Parathyroid adenoma (tissue), 2 donors: Measurements from ENCODE around the gene DUSP21.
"Not testable (repeated sequence)": the region's sequence is repeated elsewhere in the genome, so short reads cannot be mapped to it uniquely, and the experiment has no call there.

Experiments
- H2AFZ ChIP-seq: fragments of 300-600 bp; sonication (generic); one replicate; pipeline ENCODE4 v1.7.0; 2017; ENCODE audit warnings: antibody characterized with exemption, mild to moderate bottlenecking
- H3K27ac ChIP-seq: fragments of 300-600 bp; sonication (generic); one replicate; pipeline ENCODE4 v1.7.0; 2017
- H3K27me3 ChIP-seq: fragments of 300-600 bp; sonication (generic); one replicate; pipeline ENCODE4 v1.7.0; 2017; ENCODE audit warnings: low read length; ENCODE audit not compliant: control insufficient read depth, insufficient read depth
- H3K36me3 ChIP-seq: fragments of 300-600 bp; sonication (generic); one replicate; pipeline ENCODE4 v1.7.0; 2017; ENCODE audit warnings: low read length; ENCODE audit not compliant: control insufficient read depth, insufficient read depth
- H3K4me1 ChIP-seq: fragments of 300-600 bp; sonication (generic); one replicate; pipeline ENCODE4 v1.7.0; 2017; ENCODE audit warnings: control low read depth
- H3K4me2 ChIP-seq: fragments of 300-600 bp; sonication (generic); one replicate; pipeline ENCODE4 v1.7.0; 2017; ENCODE audit warnings: low read length
- H3K4me3 ChIP-seq: fragments of 300-600 bp; sonication (generic); one replicate; pipeline ENCODE4 v1.7.0; 2017; ENCODE audit warnings: low read depth, low read length
- H3K79me2 ChIP-seq: fragments of 300-600 bp; sonication (generic); one replicate; pipeline ENCODE4 v1.7.0; 2017; ENCODE audit warnings: control low read depth
- H3K9ac ChIP-seq: fragments of 300-600 bp; sonication (generic); one replicate; pipeline ENCODE4 v1.7.0; 2017; ENCODE audit warnings: mild to moderate bottlenecking
- H3K9me3 ChIP-seq: fragments of 300-600 bp; sonication (generic); one replicate; pipeline ENCODE4 v1.7.0; 2017; ENCODE audit warnings: low read length; ENCODE audit not compliant: control insufficient read depth
- CTCF ChIP-seq: fragments of 300-600 bp; sonication (generic); IDR thresholded peaks from one replicate; pipeline ENCODE4 v1.7.0; 2017; ENCODE audit warnings: antibody characterized with exemption, mild to moderate bottlenecking
- donor health status: primary hyperparathyroidism.

DUSP21 gene

DNA sequence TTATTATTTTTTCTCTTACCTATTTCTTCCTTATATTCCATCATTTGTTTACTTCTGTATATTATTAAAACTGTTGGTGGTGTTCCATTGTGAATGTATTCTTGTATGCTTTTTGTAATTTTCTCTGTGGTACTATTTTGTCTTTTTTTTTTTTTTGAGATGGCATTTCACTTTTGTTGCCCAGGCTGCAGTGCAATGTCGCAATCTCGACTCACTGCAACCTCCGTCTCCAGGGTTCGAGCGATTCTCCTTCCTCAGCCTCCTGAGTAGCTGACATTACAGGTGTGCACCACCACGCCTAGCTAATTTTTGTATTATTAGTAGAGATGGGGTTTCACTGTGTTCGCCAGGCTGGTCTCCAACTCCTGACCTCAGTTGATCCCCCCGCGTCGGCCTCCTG, 37.7 kb downstream of the DUSP21 start:
- Histone ChIP-seq H3K4me2 (no peak overlapping the region), H3K36me3 (no peaks in the 10 kb centered on the region), H3K79me2 (peaks cover 40% of the 10 kb centered on the region), H3K27me3 (no peaks in the 10 kb centered on the region), H3K27ac (no peak overlapping the region), H3K4me3 (no peak overlapping the region), H2AFZ (no peak overlapping the region), H3K9ac (no peak overlapping the region), H3K9me3 (no peaks in the 10 kb centered on the region), H3K4me1 (no peaks in the 10 kb centered on the region)
- TF ChIP-seq CTCF: no peak

DNA sequence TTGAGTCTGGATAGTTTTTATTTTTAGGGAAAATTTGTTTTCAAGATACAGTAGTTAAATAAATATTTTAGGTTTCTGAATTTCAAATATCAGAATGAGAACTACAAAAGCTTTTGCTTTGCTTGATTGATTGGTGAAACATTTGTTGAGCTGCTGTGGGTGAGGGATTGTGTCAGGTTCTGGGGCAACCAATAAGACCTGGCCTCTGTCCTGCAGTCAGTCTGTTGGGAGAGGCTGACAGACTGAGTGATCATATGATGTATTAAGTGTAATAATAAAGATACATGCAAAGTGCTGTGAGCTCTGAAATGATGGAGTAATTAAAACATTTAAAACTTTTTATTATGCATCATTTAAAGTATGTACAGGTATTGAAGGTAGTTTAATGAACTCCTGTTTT, 38.8 kb downstream of the DUSP21 start:
- Histone ChIP-seq H3K4me2 (no peak overlapping the region), H3K27me3 (no peaks in the 10 kb centered on the region), H3K9me3 (no peaks in the 10 kb centered on the region), H3K4me1 (no peaks in the 10 kb centered on the region), H3K9ac (no peak overlapping the region), H3K4me3 (no peak overlapping the region), H3K36me3 (no peaks in the 10 kb centered on the region), H2AFZ (no peak overlapping the region), H3K27ac (no peak overlapping the region), H3K79me2 (peaks cover 37% of the 10 kb centered on the region)
- TF ChIP-seq CTCF: no peak

DNA sequence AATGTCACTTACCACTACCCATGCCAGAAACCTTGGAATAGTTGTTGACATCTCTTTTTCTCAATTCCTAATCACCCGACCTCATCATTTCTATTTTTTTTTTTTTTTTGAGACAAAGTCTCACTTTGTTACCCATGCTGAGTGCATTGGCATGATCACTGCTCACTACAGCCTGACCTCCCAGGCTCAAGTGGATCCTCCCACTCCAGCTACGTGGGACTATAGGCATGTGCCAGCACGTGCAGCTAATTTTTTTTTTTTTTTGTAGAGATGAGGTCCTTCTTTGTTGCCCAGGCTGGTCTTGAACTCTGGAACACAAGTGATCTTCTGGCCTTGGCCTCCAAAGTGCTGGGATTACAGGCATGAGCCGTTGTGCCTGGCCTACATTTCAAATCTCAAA, 41.1 kb downstream of the DUSP21 start:
- H3K27ac ChIP-seq: no peak overlapping the region
- no peaks in the 10 kb centered on the region for H3K27me3 ChIP-seq
- peaks cover 30% of the 10 kb centered on the region for H3K79me2 ChIP-seq
- no peak overlapping the region for H3K9ac ChIP-seq
- no peaks in the 10 kb centered on the region for H3K36me3 ChIP-seq
- no peak overlapping the region for H3K4me2 ChIP-seq
- TF ChIP-seq CTCF: no peak
- no peaks in the 10 kb centered on the region for H3K9me3 ChIP-seq
- H3K4me3 ChIP-seq: no peak overlapping the region
- H3K4me1 ChIP-seq: no peaks in the 10 kb centered on the region
- H2AFZ ChIP-seq: no peak overlapping the region

GRCh38 chrX:44889824-44890223, 46.0 kb downstream of the DUSP21 start:
- Histone ChIP-seq H3K9me3 (no peaks in the 10 kb centered on the region), H3K9ac (no peak overlapping the region), H3K27ac (no peak overlapping the region), H3K27me3 (no peaks in the 10 kb centered on the region), H3K36me3 (no peaks in the 10 kb centered on the region), H3K4me1 (no peaks in the 10 kb centered on the region), H2AFZ (no peak overlapping the region), H3K4me2 (no peak overlapping the region), H3K4me3 (no peak overlapping the region), H3K79me2 (peaks cover 18% of the 10 kb centered on the region)
- TF ChIP-seq CTCF: no peak

- Histone ChIP-seq H3K9me3 (no peaks in the 10 kb centered on the region), H2AFZ (no peak overlapping the region), H3K9ac (no peak overlapping the region), H3K4me2 (no peak overlapping the region), H3K36me3 (no peaks in the 10 kb centered on the region), H3K27ac (no peak overlapping the region), H3K27me3 (no peaks in the 10 kb centered on the region), H3K4me3 (no peak overlapping the region), H3K4me1 (no peaks in the 10 kb centered on the region), H3K79me2 (peaks cover 20% of the 10 kb centered on the region)
- no peak for TF ChIP-seq CTCF
These were observed 46.4 kb downstream of the DUSP21 start for GRCh38 chrX:44890247-44890646.

- H2AFZ ChIP-seq, H3K27me3 ChIP-seq, H3K9ac ChIP-seq, H3K36me3 ChIP-seq, H3K4me1 ChIP-seq, H3K4me3 ChIP-seq, H3K4me2 ChIP-seq, H3K9me3 ChIP-seq, H3K27ac ChIP-seq: not testable (repeated sequence)
- H3K79me2 ChIP-seq: peaks cover 19% of the 10 kb centered on the region
These were observed 46.9 kb downstream of the DUSP21 start for GRCh38 chrX:44890687-44891086.
